Activated effector memory CD4-positive, alpha-beta T cell treated with anti-CD3 and anti-CD28 coated beads, Interleukin-2, amount 50 U/mL, for 16 hours (primary cell): ENCODE data around the gene PPP2R2D.

Experiments
- DNase-seq: peaks from one replicate; pipeline ENCODE4 v3.0.0-alpha.2; 2020

The PPP2R2D gene

GRCh38 chr10:131954356-131954965 lies 53.7 kb downstream of the PPP2R2D start:
- DNase-seq, result peak; percentile 28

GRCh38 chr10:131955591-131956340 lies 55.0 kb downstream of the PPP2R2D start:
- DNase-seq, result peak; percentile 37

- peak; percentile 58 for DNase-seq
These were observed 59.0 kb downstream of the PPP2R2D start for GRCh38 chr10:131959841-131960240.

GRCh38 chr10:131960631-131961046 lies 59.8 kb downstream of the PPP2R2D start:
- no peak for DNase-seq

GRCh38 chr10:131961047-131961776 lies 60.4 kb downstream of the PPP2R2D start:
- peak; percentile 62 for DNase-seq

- DNase-seq, result peak; percentile 48
These were observed 61.2 kb downstream of the PPP2R2D start for GRCh38 chr10:131961777-131962662.

GRCh38 chr10:131963350-131963749 lies 62.5 kb downstream of the PPP2R2D start:
- peak; percentile 55 for DNase-seq

- peak; percentile 34 for DNase-seq
These were observed 63.0 kb downstream of the PPP2R2D start for GRCh38 chr10:131963811-131964210.

- DNase-seq, result peak; percentile 54
These were observed 63.5 kb downstream of the PPP2R2D start for GRCh38 chr10:131964298-131964697.

- DNase-seq, result peak; percentile 44
These were observed 68.1 kb downstream of the PPP2R2D start for GRCh38 chr10:131968949-131969348.

GRCh38 chr10:131970946-131971345 lies 70.1 kb downstream of the PPP2R2D start:
- peak; percentile 46 for DNase-seq

GRCh38 chr10:131971591-131971990 lies 70.8 kb downstream of the PPP2R2D start:
- DNase-seq, result peak; percentile 14

- DNase-seq, result peak; percentile 78
These were observed 71.8 kb downstream of the PPP2R2D start for GRCh38 chr10:131972474-131973071.

GRCh38 chr10:131973160-131973951 lies 72.5 kb downstream of the PPP2R2D start:
- DNase-seq, result no peak

- DNase-seq, result no peak
These were observed 73.4 kb downstream of the PPP2R2D start for GRCh38 chr10:131974034-131974817.

- DNase-seq, result peak; percentile 39
These were observed 74.2 kb downstream of the PPP2R2D start for GRCh38 chr10:131975003-131975402.

- DNase-seq, result peak; percentile 57
These were observed 75.0 kb downstream of the PPP2R2D start for GRCh38 chr10:131975796-131976195.

GRCh38 chr10:131977323-131978096 lies 76.7 kb downstream of the PPP2R2D start:
- no peak for DNase-seq

- no peak for DNase-seq
These were observed 77.6 kb downstream of the PPP2R2D start for GRCh38 chr10:131978366-131978765.

- DNase-seq, result no peak
These were observed 78.0 kb downstream of the PPP2R2D start for GRCh38 chr10:131978851-131979250.
